NCI-H187 treated with DMSO at 0.1 percent for 48 hours (cell line): ENCODE data around the gene STEAP3.

Experiments used
- DNase-seq: peaks from one replicate; lab custom pipeline; 2025; lab: John Stamatoyannopoulos, UW

Gene STEAP3

GRCh38 chr2:119248311-119248710 is 24.7 kb downstream of the STEAP3 start:
- DNase-seq, result no peak

- DNase-seq, result no peak
Observed at GRCh38 chr2:119248751-119249150, 25.1 kb downstream of the STEAP3 start.

- DNase-seq, result no peak
Observed at GRCh38 chr2:119249311-119249710, 25.7 kb downstream of the STEAP3 start.

- no peak for DNase-seq
Observed at GRCh38 chr2:119249855-119250717, 26.5 kb downstream of the STEAP3 start.

- no peak for DNase-seq
Observed at GRCh38 chr2:119250718-119251290, 27.2 kb downstream of the STEAP3 start.

GRCh38 chr2:119251652-119252051 is 28.0 kb downstream of the STEAP3 start:
- DNase-seq, result no peak

GRCh38 chr2:119252186-119253113 is 28.8 kb downstream of the STEAP3 start:
- no peak for DNase-seq

GRCh38 chr2:119253114-119253702 is 29.6 kb downstream of the STEAP3 start:
- DNase-seq, result no peak

- DNase-seq, result no peak
Observed at GRCh38 chr2:119253760-119254600, 30.3 kb downstream of the STEAP3 start.

GRCh38 chr2:119254601-119255080 is 31.0 kb downstream of the STEAP3 start:
- DNase-seq, result no peak

GRCh38 chr2:119255760-119256581 is 32.3 kb downstream of the STEAP3 start:
- no peak for DNase-seq

- no peak for DNase-seq
Observed at GRCh38 chr2:119256582-119256921, 32.9 kb downstream of the STEAP3 start.

- DNase-seq, result no peak
Observed at GRCh38 chr2:119257198-119257597, 33.6 kb downstream of the STEAP3 start.

GRCh38 chr2:119259296-119259860 is 35.7 kb downstream of the STEAP3 start:
- DNase-seq, result no peak

- DNase-seq, result no peak
Observed at GRCh38 chr2:119260646-119261492, 37.2 kb downstream of the STEAP3 start.

- DNase-seq, result no peak
Observed at GRCh38 chr2:119261493-119262225, 38.0 kb downstream of the STEAP3 start.

GRCh38 chr2:119263025-119263424 is 39.4 kb downstream of the STEAP3 start:
- no peak for DNase-seq

GRCh38 chr2:119263656-119264055 is 40.0 kb downstream of the STEAP3 start:
- DNase-seq, result no peak
